DMS153 treated with DMSO at 0.1 percent for 48 hours (cell line): ENCODE measurements around the gene WDR3.

Experiments used
- DNase-seq: peaks from one replicate; lab custom pipeline; 2025; ENCODE audit not compliant: unreplicated experiment; lab: John Stamatoyannopoulos, UW

WDR3 gene

DNA sequence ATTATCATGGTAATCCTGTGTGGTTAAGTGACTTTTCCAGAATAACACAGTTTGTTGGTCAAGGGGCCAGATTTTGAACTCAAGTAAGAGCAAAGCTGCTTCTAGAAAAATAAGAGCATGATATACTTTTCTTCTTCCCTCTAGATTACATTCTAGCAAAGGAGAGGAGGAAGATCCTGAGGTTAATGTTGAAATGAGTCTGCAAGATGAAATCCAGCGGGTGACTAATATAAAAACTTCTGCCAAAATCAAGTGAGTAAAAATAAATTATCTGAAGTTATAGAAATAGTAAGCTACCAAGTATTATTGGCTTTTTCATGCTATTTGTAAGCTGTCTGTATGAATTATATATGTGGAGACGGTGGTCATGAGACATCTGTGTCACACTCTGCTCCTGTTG is 12.8 kb downstream of the WDR3 start:
- no peak for DNase-seq

DNA sequence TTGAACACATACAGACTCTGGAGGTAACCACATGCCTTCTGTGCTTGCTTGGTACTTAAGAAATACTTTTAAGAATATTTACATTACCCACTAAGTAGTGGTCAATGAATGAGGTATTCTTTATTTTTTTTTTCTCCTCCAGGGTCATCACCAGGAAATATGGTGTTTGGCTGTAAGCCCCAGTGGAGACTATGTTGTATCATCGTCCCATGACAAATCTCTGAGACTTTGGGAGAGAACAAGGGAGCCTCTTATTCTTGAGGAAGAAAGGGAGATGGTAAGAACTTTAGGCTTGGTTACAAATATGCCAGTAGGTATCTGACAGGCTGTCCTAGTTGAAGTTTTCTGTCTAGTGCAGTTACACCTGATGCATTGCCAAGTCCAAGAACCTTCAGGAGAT is 22.8 kb downstream of the WDR3 start:
- no peak for DNase-seq

DNA sequence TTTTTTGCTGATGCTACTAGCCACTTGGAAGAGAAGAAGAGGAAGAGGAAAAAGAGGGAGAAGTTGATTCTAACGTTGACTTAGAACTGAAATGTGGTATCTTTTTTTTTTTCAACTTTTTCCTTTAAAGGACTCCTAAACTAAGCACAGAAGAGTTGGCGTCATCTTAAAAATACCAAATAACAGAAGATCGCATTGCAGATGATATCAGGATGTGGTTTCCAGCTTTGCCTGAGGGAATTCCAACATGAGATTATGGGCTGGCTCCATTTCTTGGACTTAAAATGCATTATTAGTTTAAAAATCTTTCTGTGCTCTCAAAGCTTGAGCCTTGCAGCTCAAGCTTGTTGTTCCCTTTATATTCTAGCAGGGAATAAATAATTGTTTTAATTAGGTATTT is 29.8 kb downstream of the WDR3 start:
- DNase-seq, result no peak

DNA sequence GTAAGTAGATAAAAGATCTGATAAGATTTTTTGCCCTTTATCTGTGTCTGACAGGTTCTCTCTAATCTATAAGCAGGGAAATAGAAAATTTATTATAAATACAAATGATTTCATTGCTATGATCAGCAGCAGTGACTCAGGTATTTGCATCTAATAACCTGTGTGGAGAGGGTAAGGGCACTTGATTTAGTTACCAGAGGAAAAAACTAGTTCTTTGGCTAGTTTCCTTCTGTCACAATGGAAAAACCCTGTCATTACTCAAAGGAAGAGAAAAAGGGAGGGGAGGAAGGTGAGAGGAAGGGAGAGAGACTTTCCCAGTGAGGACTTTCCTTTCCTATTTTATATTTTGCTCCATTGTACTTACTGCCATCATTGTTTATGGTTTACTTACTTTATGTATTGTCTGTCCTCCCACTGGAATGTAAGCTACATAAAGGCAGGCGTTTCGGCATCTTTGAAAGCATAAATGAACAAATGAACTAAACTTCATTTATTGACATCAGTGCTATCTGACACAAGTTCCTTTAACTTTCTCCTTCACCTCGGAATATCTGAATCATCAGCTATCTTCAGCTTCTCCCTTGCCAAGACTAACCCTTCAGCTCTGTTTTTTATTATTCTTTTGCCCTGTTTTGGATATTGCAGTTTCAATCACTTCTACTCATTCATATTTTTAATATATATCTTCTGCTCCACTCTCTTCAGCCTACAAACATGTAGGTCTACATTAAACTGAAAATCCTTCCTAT is 34.9 kb downstream of the WDR3 start:
- DNase-seq, result no peak

DNA sequence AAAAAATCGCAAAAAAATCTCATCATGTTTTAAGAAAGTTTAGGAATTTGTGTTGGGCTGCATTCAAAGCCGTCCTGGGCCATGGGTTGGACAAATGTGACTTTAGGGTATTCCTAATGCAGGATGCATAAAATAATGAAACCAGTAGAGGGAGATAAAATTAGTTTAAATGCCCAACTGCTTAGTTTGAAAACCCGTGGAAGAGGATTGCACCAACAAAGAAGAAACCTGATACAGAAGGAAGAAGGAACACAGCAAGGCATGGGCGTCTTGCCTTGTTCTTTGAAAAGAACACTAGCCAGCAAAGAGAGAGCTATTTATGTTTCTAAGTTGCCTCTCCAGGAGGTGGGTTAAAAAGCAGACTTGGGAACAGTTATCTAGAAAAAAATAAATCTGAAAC is 37.9 kb downstream of the WDR3 start:
- no peak for DNase-seq

DNA sequence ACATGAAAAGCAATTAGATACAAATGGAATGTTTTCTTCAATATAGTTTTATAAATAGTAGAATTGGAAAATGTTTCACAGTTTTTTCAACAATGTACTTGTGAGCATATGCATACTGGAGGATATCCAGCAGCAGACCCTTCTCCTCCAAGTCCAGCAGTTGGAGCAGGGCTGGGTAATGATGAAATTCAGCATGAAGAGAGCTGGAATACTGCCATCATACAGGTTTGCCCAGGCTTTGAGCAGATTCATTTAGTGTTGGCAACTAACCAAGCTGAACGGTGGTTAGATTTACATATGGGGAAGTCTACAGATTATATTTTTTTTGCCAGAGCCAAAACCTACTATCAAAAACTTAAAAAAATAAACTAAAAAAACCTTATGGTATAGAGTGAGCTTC is 38.3 kb downstream of the WDR3 start:
- peak; percentile 16 for DNase-seq

DNA sequence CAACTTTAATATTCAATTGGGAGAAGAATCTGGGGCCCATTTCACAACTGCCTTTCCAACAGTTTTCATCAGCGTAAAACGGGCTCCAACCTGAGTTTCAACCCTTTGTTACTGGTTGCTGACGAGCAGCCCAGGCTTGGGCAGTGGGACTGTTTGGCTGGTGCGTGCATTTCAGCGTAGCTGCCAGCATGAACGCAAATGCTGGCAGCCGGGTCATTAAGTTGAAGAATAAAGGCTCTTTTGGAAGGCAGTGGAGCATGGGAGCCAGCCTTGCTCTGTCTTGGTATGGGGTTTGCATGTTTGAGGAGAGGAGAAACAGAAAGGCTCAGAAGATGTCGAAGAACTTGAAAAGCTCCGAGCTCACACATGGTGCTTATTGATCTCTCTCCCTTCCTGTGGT is 40.7 kb downstream of the WDR3 start:
- no peak for DNase-seq

DNA sequence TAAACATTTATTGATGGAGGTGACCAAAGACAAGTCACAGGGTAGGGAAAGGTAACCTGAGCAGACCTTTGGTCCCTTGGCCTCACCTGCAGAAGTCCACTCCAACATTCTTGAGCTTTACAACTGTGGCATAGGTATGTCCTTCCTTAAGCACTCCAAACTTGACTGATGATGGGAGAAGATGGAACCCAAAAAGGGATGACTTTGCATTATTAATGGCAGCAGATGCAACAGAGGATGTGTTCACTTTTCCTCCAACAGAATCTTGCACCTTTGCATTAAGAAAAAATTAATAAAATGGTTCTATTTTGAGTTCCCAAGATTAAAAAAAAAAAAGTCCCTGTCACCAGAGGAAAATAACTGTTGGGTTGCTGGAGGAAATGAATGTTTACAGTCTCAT is 42.2 kb downstream of the WDR3 start:
- DNase-seq, result no peak

DNA sequence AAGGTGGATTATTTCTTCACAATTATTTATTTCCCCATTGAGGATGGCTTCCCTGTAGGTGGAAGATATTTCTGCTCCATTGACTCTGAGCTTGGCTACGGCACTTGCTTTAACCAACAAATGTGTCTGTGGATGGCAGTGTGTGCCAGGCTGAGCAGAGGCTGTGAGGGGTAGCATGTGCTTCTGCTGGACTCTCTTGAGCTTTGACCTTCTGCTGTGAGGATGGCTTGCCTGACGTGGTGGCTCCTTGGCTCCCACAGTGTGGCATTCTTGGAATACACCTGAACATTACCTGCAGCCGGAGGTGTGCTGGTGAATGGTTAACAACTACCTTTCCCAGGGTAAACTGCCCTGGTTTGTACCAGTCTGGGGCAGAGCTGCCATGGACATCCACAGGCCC is 46.8 kb downstream of the WDR3 start:
- DNase-seq, result no peak

DNA sequence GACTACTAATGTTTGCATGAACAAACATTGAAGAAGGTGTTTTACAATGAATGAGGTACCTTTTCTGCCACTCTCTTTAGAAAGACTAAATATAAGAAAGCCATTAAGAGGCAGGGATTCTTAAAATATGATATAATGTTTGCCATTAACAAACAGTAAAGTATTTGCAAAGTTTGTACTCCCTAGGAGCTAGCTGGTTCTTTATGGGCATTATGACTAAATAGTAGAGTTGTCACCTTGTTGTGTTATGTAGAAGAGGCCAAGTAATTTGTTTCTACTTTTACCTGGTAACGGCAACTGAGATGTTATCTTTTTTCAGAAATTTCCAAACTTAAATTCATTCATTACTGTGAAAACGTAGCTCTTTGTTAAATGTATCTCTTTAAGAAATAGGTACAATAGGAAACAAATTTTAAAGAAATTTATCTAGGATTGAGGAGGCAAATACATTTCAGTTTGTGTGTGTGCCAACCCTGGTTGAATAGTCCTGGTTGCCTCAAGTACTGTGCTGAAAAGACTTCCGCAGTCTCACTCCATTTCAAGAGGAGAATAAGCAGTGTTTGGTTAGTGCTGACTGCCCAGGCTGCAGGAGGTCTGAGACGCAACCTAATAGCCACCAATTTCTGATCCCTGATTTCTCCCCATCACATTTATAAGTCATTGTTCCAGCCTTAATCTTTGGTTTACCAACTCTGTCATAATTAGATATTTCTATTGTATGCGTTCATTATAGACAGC is 52.1 kb downstream of the WDR3 start:
- no peak for DNase-seq

DNA sequence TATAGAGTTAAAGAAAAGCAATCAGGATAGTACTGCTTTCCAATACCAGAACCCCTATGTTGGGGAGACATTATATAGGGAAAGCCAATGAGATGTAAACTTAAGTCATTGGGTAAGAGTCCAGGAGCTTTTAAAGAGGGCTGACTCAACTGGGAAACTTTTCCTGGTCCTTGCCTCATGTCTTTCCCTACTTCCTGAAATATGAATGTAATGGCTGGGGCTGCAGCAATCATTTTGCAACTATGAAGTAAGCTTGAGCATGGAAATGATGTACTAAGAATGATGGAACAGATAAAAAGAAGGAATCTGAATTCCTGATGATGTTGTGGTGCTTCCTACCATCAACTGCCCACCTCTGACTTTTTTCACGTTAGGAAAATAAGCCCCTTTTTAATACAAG is 55.7 kb downstream of the WDR3 start:
- no peak for DNase-seq

DNA sequence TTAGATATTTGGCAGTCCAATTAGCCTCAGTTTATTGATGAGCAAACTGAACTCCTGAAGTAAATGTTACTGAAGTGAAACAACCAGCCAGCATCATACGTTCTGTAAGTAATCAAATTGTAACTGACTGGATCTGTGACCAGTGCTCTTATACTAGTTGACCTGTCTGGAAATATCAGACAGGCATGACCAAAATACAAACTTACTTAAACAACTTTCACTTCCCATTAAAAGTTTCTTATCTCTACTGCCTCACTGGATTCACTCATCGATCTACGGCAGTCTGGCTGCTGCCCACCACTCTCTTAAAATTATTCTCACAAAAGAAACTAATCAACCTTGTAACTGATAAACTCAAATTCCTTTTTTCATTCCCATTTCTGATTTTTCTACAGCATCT is 56.4 kb downstream of the WDR3 start:
- DNase-seq, result no peak

DNA sequence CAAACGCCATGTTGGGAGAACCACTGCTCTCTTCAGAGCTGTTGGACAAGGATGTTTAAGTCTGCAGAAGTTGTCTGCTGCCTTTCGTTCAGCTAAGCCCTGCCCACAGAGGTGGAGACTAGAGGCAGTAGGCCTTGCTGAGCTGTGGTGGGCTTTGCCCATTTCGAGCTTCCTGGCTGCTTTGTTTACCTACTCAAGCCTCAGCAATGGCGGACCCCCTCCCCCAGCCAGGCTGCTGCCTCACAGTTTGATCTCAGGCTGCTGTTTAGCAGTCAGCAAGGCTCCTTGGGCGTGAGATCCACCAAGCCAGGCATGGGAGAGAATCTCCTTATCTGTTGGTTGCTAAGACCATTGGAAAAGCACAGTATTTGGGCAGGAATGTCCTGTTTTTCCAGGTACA is 74.8 kb downstream of the WDR3 start:
- no peak for DNase-seq

DNA sequence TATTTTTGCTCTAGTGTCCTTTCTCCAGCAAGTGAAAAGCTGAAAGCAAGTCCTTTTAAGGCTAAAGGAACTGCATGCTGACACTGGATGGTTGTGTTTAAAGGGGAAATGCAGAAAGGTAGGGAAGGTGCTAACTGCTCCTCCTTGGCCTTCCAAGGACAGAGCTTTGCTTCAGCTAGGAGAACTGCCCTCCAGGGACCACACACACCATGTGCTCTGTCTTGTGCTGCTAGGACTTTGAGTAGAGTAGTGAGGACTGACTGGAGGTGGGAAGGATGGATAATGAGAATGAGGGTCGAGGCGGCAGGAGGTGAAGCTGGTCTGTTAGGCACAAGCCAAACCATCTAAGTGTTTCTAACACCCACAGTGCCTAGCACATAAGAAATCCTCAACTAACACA is 77.9 kb downstream of the WDR3 start:
- no peak for DNase-seq

DNA sequence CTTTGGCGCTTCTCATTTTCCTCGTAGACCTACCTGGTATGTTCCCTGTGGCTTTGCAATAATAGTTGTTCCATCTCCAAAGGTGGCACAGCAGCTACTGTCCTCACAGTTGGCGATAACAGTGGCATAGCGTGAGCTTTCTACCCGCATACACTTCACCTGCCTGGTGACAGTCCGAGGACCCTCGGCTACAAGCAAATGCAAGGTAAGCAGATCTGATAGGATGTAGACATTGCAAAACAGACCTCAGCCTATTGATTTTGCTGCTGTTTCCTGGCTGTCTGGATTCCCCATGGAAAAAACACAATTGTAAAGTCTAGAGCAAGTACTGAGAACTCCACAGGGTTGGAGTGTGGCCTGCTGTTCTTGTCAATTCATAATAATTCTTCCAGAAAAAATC is 78.5 kb downstream of the WDR3 start:
- DNase-seq, result no peak

DNA sequence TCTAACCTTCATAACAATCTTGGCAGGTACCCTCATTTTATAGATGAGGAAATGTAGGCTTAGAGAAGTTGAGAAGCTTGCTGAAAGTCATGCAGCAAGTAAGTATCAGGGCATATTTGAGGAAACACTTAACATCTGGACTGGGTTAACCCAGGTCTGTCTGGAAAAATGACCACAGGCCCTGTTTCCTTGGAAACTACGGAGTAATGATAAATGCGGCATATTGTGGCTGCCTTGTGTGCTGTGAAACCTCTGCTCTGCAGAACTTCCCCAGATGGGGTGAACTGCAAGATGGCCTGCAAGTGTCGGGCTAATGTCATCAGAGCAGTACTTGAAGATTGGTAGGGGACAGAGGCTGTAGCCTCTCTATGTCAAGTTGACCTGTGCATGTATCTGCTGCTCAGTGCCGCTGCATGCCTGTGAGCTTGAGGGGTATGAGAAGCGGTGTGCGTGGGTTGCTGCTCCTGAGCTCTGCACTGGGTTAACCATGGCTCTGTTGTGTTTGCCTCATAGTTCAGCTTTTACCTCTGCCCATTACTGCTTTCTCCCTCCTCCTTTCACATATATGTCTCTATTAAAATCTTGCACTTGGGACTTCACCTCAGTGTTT is 83.1 kb downstream of the WDR3 start:
- DNase-seq, result no peak

DNA sequence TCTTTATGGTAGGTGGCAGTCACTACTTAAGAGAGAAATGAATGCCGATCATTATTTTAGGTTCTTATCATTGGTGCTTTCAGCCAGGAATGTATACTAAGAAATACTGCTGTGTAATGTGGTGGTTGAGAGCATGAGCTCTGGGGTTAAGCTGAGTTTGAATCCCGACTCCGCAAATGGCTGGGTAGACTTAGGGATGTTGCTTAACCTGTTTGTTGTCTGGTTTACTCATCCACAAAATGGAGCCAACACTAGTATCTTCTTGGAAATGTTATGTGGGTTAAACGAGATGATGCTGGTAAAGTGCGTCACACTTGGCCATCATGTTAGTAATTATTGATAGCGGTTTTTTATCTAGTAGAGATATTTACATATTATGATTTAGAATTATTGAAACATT is 83.8 kb downstream of the WDR3 start:
- no peak for DNase-seq

DNA sequence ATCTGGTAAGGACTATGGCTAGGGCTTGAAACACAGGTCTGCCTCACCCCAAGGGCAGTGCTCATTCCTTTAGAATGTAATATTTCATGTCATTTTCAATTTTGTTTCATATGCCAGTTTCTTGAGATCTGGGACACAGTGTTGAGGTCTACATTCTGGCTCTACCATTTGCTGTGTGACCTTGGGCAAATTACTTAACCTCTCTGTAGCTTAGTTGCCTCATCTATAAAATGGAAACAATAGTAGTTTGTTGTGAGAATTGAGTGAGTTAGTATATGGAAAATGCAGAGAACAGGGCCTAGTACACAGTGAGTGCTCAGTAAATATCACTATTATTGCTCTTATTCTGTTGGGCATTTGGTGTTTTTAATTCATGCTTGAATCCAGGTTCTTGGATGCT is 84.4 kb downstream of the WDR3 start:
- no peak for DNase-seq
